Thyroid gland (tissue), 4 donors: ENCODE results near the gene ZNF200.
A peak's percentile ranks its signal among the peaks of the same experiment; 100 is the strongest.

Experiments
- POLR2A ChIP-seq, 2 donors: fragments of 450-650 bp; IDR thresholded peaks; one replicate each; pipeline ENCODE4 v1.6.1; 2017; ENCODE audit warnings: antibody characterized with exemption in 2 of 2, mild to moderate bottlenecking in 2 of 2, moderate library complexity in 1 of 2
- TF ChIP-seq, protein P1 (sequence below), 6 experiments: fragments of 200-600 bp in 3 of 6; fragments of 450-650 bp in 3 of 6; sonication (generic) in 3 of 6; IDR thresholded peaks; one replicate each; pipeline ENCODE4 v1.5.1; 2016 to 2019; ENCODE audit warnings: antibody characterized with exemption in 6 of 6, mild to moderate bottlenecking in 2 of 6, inconsistent platforms in 1 of 6, moderate library complexity in 1 of 6

DNA sequence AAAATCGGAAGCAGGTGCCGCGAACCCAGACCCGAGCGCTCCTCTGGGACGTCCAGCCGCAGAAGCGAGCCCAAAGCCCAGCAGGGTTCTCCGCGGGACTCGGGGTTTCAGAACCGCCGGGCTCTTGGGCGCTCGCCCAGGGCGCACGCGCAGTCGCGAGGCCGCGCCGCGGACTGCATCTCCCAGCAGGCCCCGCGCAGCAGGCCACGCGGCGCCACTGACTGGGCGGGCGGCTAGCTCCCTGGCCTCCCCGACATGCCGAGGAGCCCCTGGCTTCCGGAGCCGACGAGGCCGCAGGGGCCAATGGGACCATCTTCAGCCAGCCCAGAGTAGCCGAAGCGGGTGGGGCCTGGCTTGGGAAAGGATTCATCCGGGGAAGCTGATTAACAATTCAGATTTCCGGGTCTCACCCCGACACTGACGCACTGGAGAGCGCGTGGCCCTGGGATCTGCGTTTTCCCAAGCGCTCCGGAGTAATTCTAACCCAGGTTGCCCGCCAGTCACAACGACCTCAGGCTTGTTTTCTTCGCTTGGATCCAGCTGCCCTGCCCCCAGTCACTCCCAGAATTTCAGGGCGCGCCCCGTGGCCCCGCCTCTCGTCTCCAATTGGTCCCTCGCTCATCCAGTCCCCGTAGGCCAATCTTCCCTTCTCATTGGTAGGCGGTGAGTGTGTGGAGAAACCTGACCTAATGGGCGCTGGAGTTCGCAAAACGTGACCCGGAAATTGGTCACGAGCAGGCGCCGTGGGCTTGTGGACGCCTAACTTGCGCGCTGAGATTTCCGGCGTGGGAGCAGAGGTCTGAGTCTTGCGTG, 48.0 kb upstream of the ZNF200 start, which contains the start of gene ZNF263:
- peak; percentile 36 to 63 for TF ChIP-seq POLR2A (IDR thresholded peaks at IDR 0.05)
- TF ChIP-seq, protein P1, sequence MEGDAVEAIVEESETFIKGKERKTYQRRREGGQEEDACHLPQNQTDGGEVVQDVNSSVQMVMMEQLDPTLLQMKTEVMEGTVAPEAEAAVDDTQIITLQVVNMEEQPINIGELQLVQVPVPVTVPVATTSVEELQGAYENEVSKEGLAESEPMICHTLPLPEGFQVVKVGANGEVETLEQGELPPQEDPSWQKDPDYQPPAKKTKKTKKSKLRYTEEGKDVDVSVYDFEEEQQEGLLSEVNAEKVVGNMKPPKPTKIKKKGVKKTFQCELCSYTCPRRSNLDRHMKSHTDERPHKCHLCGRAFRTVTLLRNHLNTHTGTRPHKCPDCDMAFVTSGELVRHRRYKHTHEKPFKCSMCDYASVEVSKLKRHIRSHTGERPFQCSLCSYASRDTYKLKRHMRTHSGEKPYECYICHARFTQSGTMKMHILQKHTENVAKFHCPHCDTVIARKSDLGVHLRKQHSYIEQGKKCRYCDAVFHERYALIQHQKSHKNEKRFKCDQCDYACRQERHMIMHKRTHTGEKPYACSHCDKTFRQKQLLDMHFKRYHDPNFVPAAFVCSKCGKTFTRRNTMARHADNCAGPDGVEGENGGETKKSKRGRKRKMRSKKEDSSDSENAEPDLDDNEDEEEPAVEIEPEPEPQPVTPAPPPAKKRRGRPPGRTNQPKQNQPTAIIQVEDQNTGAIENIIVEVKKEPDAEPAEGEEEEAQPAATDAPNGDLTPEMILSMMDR (IDR thresholded peaks at IDR 0.05): peak in 1 of 6 experiments; percentile 5
